ENCODE results near the gene CST9.

Gene CST9

GRCh38 chr20:23605867-23606651, at the start of gene CST9:
Gene CST9 (minus strand): TSS chr20:23605917. CDS start chr20:23605864, 53 bp downstream.
- no peak for DNase-seq (ENCODE audit: low read depth in 2 of 2)

- no peak for DNase-seq (ENCODE audit: low read depth in 2 of 2)
Observed at GRCh38 chr20:23654717-23655116, 49.0 kb upstream of the CST9 start.

- no peak for DNase-seq (ENCODE audit: low read depth in 2 of 2)
Observed at GRCh38 chr20:23654000-23654399, 48.3 kb upstream of the CST9 start.

GRCh38 chr20:23653400-23653938, 47.8 kb upstream of the CST9 start:
- no peak for DNase-seq (ENCODE audit: low read depth in 2 of 2)

GRCh38 chr20:23652926-23653325, 47.2 kb upstream of the CST9 start:
- DNase-seq (ENCODE audit: low read depth in 2 of 2), result no peak

GRCh38 chr20:23652371-23652770, 46.7 kb upstream of the CST9 start:
- DNase-seq (ENCODE audit: low read depth in 2 of 2), result no peak

GRCh38 chr20:23651117-23651516, 45.4 kb upstream of the CST9 start:
- no peak for DNase-seq (ENCODE audit: low read depth in 2 of 2)

- DNase-seq (ENCODE audit: low read depth in 2 of 2), result no peak
Observed at GRCh38 chr20:23649830-23650417, 44.2 kb upstream of the CST9 start.

GRCh38 chr20:23649242-23649641, 43.5 kb upstream of the CST9 start:
- no peak for DNase-seq (ENCODE audit: low read depth in 2 of 2)

GRCh38 chr20:23647346-23647745, 41.6 kb upstream of the CST9 start:
- DNase-seq (ENCODE audit: low read depth in 2 of 2), result no peak

GRCh38 chr20:23646106-23646873, 40.6 kb upstream of the CST9 start:
- DNase-seq (ENCODE audit: low read depth in 2 of 2), result no peak

- DNase-seq (ENCODE audit: low read depth in 2 of 2), result no peak
Observed at GRCh38 chr20:23645575-23645974, 39.9 kb upstream of the CST9 start.

GRCh38 chr20:23644164-23644563, 38.4 kb upstream of the CST9 start:
- no peak for DNase-seq (ENCODE audit: low read depth in 2 of 2)

- no peak for DNase-seq (ENCODE audit: low read depth in 2 of 2)
Observed at GRCh38 chr20:23643659-23644058, 37.9 kb upstream of the CST9 start.

- DNase-seq (ENCODE audit: low read depth in 2 of 2), result no peak
Observed at GRCh38 chr20:23641936-23642751, 36.4 kb upstream of the CST9 start.

- no peak for DNase-seq (ENCODE audit: low read depth in 2 of 2)
Observed at GRCh38 chr20:23640671-23641667, 35.3 kb upstream of the CST9 start.

- DNase-seq (ENCODE audit: low read depth in 2 of 2), result no peak
Observed at GRCh38 chr20:23640018-23640601, 34.4 kb upstream of the CST9 start.

- DNase-seq (ENCODE audit: low read depth in 2 of 2), result no peak
Observed at GRCh38 chr20:23639490-23639958, 33.8 kb upstream of the CST9 start.

- DNase-seq (ENCODE audit: low read depth in 2 of 2), result no peak
Observed at GRCh38 chr20:23638309-23638708, 32.6 kb upstream of the CST9 start.
